GM23338 (cell line): Measurements from ENCODE around the gene CCDC167. TPM values are rescaled to one million over a fixed set of nuclear protein-coding genes. Genes with fewer than 3 reads are reported as not detected.

Experiments used
- ATAC-seq: fragments of 200-7000 bp; cut with Tn5 transposase; 3 replicates; pipeline ENCODE4 v1.9.1; 2020
- DNase-seq: peaks from one replicate; pipeline ENCODE4 v3.0.0-alpha.2; 2015; ENCODE audit warnings: low spot score
- H2AFZ ChIP-seq: fragments of 200-600 bp; sonication (generic); 2 replicates; pipeline ENCODE4 v1.8.0; 2016; ENCODE audit warnings: antibody characterized with exemption, mild to moderate bottlenecking, moderate library complexity
- H3F3A ChIP-seq: fragments of 200-600 bp; sonication (generic); replicated peaks from 2 replicates; pipeline ENCODE4 v1.8.0; 2017; ENCODE audit warnings: antibody characterized with exemption, mixed run types, low read depth
- H3K27ac ChIP-seq: fragments of 200-600 bp; sonication (generic); 2 replicates; pipeline ENCODE4 v1.6.1; 2016; ENCODE audit warnings: low read depth
- H3K27me3 ChIP-seq: fragments of 200-600 bp; sonication (generic); 2 replicates; pipeline ENCODE4 v1.8.0; 2016; ENCODE audit warnings: mild to moderate bottlenecking, mixed run types, moderate library complexity; ENCODE audit not compliant: insufficient read depth
- H3K36me3 ChIP-seq: fragments of 200-600 bp; sonication (generic); 2 replicates; pipeline ENCODE4 v1.8.0; 2016; ENCODE audit warnings: mild to moderate bottlenecking; ENCODE audit not compliant: insufficient read depth
- H3K4me1 ChIP-seq: fragments of 200-600 bp; sonication (generic); 2 replicates; pipeline ENCODE4 v1.8.0; 2016; ENCODE audit warnings: mild to moderate bottlenecking, moderate library complexity; ENCODE audit not compliant: insufficient read depth
- H3K4me2 ChIP-seq: fragments of 200-600 bp; sonication (generic); 2 replicates; pipeline ENCODE4 v1.7.1; 2017; ENCODE audit warnings: mixed run types
- H3K4me3 ChIP-seq: fragments of 200-600 bp; sonication (generic); 2 replicates; pipeline ENCODE4 v1.6.1; 2016; ENCODE audit warnings: mixed run types
- H3K79me2 ChIP-seq: fragments of 200-600 bp; sonication (generic); replicated peaks from 2 replicates; pipeline ENCODE4 v1.8.0; 2017; ENCODE audit warnings: mild to moderate bottlenecking; ENCODE audit not compliant: insufficient read depth
- H3K9me2 ChIP-seq: fragments of 200-600 bp; sonication (generic); 2 replicates; pipeline ENCODE4 v1.8.0; 2017; ENCODE audit not compliant: insufficient read depth
- H4K20me1 ChIP-seq: fragments of 200-600 bp; sonication (generic); replicated peaks from 2 replicates; pipeline ENCODE4 v1.8.0; 2017; ENCODE audit warnings: mild to moderate bottlenecking; ENCODE audit not compliant: insufficient read depth
- H3K27ac Mint-ChIP-seq: 2 replicates; pipeline ENCODE4 v1.8.0; 2020; ENCODE audit warnings: inconsistent platforms, mild to moderate bottlenecking, moderate library complexity, mixed read lengths
- H3K27me3 Mint-ChIP-seq: 3 replicates; pipeline ENCODE4 v1.8.0; 2022; ENCODE audit warnings: low read depth, mild to moderate bottlenecking, moderate library complexity, mixed read lengths, inconsistent platforms; ENCODE audit not compliant: insufficient read depth, poor library complexity
- H3K36me3 Mint-ChIP-seq: 3 replicates; pipeline ENCODE4 v1.8.0; 2021; ENCODE audit warnings: low read depth, mild to moderate bottlenecking, inconsistent platforms, moderate library complexity, mixed read lengths
- H3K4me1 Mint-ChIP-seq: 3 replicates; pipeline ENCODE4 v1.8.0; 2020; ENCODE audit warnings: mild to moderate bottlenecking, inconsistent platforms, mixed read lengths
- H3K4me3 Mint-ChIP-seq: 3 replicates; pipeline ENCODE4 v1.8.0; 2021; ENCODE audit warnings: moderate library complexity, mild to moderate bottlenecking, inconsistent platforms, mixed read lengths
- H3K9me3 Mint-ChIP-seq: 3 replicates; pipeline ENCODE4 v1.8.0; 2020; ENCODE audit warnings: moderate library complexity, mild to moderate bottlenecking, inconsistent platforms, mixed read lengths
- CREB1 ChIP-seq: fragments of 250-450 bp; sonication (Bioruptor Pico); IDR thresholded peaks from 2 replicates; pipeline ENCODE4 v1.5.0; 2020; ENCODE audit warnings: low read depth, mild to moderate bottlenecking, moderate library complexity
- CTCF ChIP-seq, 2 experiments: fragments of 200-600 bp in 1 of 2; sonication (generic) in 1 of 2; conservative IDR thresholded peaks; 2 replicates each; pipeline versions ENCODE4 v1.5.1 to v1.6.1; 2016 to 2017; ENCODE audit warnings: antibody characterized with exemption in 2 of 2, low read depth in 2 of 2, mild to moderate bottlenecking in 2 of 2, moderate library complexity in 1 of 2
- ETS1 ChIP-seq: IDR thresholded peaks from 2 replicates; pipeline ENCODE4 v1.6.1; 2016; ENCODE audit warnings: antibody characterized with exemption
- EZH2 ChIP-seq: fragments of 200-600 bp; sonication (generic); IDR thresholded peaks from one replicate; pipeline ENCODE4 v1.8.0; 2017; ENCODE audit warnings: antibody characterized with exemption, mild to moderate bottlenecking, low read depth; ENCODE audit not compliant: unreplicated experiment
- EZH2phosphoT487 ChIP-seq: fragments of 200-600 bp; sonication (generic); IDR thresholded peaks from one replicate; pipeline ENCODE4 v1.8.1; 2018; ENCODE audit warnings: antibody characterized with exemption; ENCODE audit not compliant: unreplicated experiment
- JUNB ChIP-seq: IDR thresholded peaks from one replicate; pipeline ENCODE4 v1.6.1; 2016; ENCODE audit warnings: antibody characterized with exemption; ENCODE audit not compliant: unreplicated experiment
- NANOG ChIP-seq: IDR thresholded peaks from 2 replicates; pipeline ENCODE4 v1.6.1; 2016; ENCODE audit warnings: antibody characterized with exemption, borderline replicate concordance
- POLR2AphosphoS5 ChIP-seq: IDR thresholded peaks from 2 replicates; pipeline ENCODE4 v1.6.1; 2016; ENCODE audit warnings: antibody characterized with exemption, low read depth
- REST ChIP-seq: IDR thresholded peaks from one replicate; pipeline ENCODE4 v1.6.1; 2018; ENCODE audit warnings: antibody characterized with exemption; ENCODE audit not compliant: unreplicated experiment
- STAT1 ChIP-seq: IDR thresholded peaks from one replicate; pipeline ENCODE4 v1.6.1; 2016; ENCODE audit warnings: antibody characterized with exemption; ENCODE audit not compliant: unreplicated experiment
- ZNF114 ChIP-seq: fragments of 250-450 bp; sonication (Bioruptor Pico); IDR thresholded peaks from 2 replicates; pipeline ENCODE4 v1.5.0; 2020; ENCODE audit warnings: mild to moderate bottlenecking, moderate library complexity
- ZNF331 ChIP-seq: fragments of 250-450 bp; sonication (Bioruptor Pico); IDR thresholded peaks from 2 replicates; pipeline ENCODE4 v1.5.0; 2020; ENCODE audit warnings: low read depth, mild to moderate bottlenecking, moderate library complexity
- ZNF462 ChIP-seq: fragments of 250-450 bp; sonication (Bioruptor Pico); IDR thresholded peaks from 2 replicates; pipeline ENCODE4 v1.5.0; 2020; ENCODE audit warnings: mild to moderate bottlenecking, moderate library complexity
- polyA plus RNA-seq: library from polyadenylated mRNA; unstranded; fragments of >200 nt; fragmentation: Nextera tagmentation; extraction: Ambion mirVana; gene quantifications from 2 replicates; pipeline ENCODE4 v1.2.1, GENCODE V29; 2016
- total RNA-seq: library from RNA; depleted of rRNA; stranded (reverse); fragments of >200 nt; shearing (Covaris generic); gene quantifications from 2 replicates; pipeline ENCODE4 v1.2.3, GENCODE V29; 2014

The CCDC167 gene
- total and polyA plus RNA-seq, 2 experiments from 2014 or later, result 17.6 to 21.4 TPM

- H3K4me3 ChIP-seq, result peak overlapping the region; percentile 54
- Mint-ChIP-seq H3K4me1 (peaks cover 67% of the 10 kb centered on the region), H3K27me3 (peaks cover 40% of the 10 kb centered on the region), H3K4me3 (peak overlapping the region; percentile 66), H3K9me3 (no peaks in the 10 kb centered on the region), H3K36me3 (no peaks in the 10 kb centered on the region; the same call in 2 of the 3 replicates), H3K27ac (no peak overlapping the region)
- peaks cover 41% of the 10 kb centered on the region for H3K27me3 ChIP-seq
- no peak overlapping the region for H3K27ac ChIP-seq
- H3K36me3 ChIP-seq, result no peaks in the 10 kb centered on the region; the same call in 1 of the 2 replicates
- DNase-seq (no peak), ATAC-seq (peak; percentile 5)
- peaks cover 59% of the 10 kb centered on the region for H3K4me1 ChIP-seq
- H3K4me2 ChIP-seq, result peak overlapping the region; percentile 83
- no peaks in the 10 kb centered on the region; the same call in 1 of the 2 replicates for H3K9me2 ChIP-seq
- H3F3A ChIP-seq, result peaks cover 7% of the 10 kb centered on the region; the same call in 1 of the 2 replicates
- no peaks in the 10 kb centered on the region for H3K79me2 ChIP-seq
- no peaks in the 10 kb centered on the region for H4K20me1 ChIP-seq
- H2AFZ ChIP-seq, result peak overlapping the region; percentile 95
- TF ChIP-seq ZNF462 (CRISPR knock-in tag) (no peak), ZNF114 (CRISPR knock-in tag) (no peak), EZH2phosphoT487 (no peak), REST (no peak), STAT1 (no peak), EZH2 (no peak), CREB1 (CRISPR knock-in tag) (no peak), NANOG (no peak), POLR2AphosphoS5 (no peak), JUNB (no peak), ETS1 (no peak), ZNF331 (no peak), CTCF (conservative IDR thresholded peaks at IDR 0.05; ENCODE audit: low read depth in 2 of 2) (no peak)
These were observed 13.5 kb upstream of the CCDC167 start for GRCh38 chr6:37513155-37513554.
